ENCODE measurements around the gene IP6K1.
A peak's percentile ranks its signal among the peaks of the same experiment; 100 is the strongest.
"Not testable (repeated sequence)": the region's sequence is repeated elsewhere in the genome, so short reads cannot be mapped to it uniquely, and the experiment has no call there.

The IP6K1 gene

DNA sequence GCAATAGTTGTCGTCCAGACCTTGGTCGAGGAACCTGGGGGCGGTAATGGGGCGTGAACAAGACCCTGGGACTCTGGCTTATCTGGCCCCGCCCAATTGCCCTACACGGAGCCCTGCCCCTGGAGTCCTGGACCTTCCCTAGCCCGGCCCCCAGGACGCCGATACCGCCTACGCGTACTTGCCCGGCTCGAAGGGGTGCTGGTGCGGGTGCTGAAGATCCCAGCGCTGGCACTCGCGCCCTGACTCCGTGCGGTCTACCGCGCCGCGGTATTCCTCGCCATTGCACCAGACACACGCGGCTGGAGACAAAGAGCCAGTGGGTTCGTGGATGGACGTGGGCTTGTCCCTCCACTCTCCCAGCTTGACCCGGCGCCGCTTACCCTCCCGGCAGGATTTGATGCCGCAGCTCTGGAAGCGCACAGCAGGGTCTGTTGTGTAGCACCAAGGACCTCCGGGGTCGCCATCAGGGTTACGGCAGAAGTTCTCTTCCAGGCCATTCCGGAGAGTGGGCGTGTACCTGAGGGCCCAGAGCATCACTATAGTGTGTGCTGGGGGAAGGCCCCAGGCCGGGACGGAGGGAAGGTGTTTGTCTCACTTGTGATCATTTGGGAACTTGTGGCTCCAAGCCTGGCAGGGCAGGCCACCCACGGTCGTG, 99.4 kb downstream of the IP6K1 start:
- DNase-seq = peak; percentile 78

- DNase-seq = peak; percentile 51
These were observed 100.0 kb downstream of the IP6K1 start for GRCh38 chr3:49686346-49686745.

DNA sequence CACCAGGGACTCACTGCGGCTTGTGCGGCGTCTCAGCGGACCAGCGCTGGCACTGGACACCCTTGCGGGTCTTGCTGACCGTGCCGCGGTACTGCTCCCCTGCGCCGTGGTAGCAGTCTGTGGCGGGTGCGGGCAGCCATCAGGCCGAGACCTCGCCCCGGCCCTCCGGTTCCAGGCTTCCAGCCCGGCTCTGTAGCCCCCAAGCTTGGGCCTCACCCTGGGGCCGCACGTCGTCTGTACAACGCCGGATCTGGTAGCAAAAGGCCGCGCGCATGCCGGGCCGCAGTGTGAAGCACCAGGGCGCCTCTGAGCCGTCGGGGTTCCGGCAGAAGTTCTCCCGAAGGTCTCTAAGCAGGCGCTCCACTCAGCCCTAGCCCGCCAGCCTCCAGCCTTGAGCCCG, 100.5 kb downstream of the IP6K1 start:
- DNase-seq = not testable (repeated sequence)

- not testable (repeated sequence) for DNase-seq
These were observed 101.2 kb downstream of the IP6K1 start for GRCh38 chr3:49685103-49685502.

DNA sequence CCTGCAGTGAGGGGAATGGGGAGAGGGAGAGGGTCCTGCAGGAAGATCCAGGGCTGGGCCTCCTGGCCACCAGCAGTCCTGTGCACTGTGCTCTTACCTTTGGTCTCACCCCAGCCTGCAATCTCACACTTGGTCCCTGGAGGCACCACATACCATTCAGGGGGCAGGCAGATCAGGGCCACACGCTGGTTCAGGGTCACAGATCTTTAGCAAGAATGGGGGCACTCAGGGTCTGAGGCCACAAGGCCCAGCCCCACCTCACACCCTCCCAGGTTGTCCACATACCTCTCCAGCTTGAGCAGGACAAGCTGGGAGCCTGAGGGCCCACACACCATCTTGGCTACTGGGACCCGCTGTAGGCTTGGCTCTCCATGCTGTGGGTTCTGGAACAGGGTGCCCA, 101.9 kb downstream of the IP6K1 start:
- not testable (repeated sequence) for DNase-seq

DNA sequence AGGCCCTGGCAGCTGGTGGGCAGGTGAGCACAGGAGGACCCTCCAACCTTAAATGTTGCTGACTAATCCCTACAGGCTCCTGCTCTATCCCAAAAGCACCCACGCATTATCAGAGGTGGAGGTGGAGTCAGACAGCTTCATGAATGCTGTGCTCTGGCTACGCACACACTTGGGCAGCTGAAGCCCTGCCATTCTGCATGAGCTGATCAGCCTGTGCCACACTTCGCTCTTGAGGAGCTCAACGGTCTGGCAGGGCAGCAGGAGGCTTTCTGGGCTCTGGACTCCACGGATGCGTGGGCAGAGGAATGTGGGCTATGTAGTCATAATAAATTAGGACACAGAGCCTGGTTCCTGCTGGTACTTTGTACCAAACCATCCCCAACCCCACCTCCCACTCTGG, 103.2 kb downstream of the IP6K1 start:
- DNase-seq = no peak

GRCh38 chr3:49681543-49681942, 104.8 kb downstream of the IP6K1 start:
- DNase-seq = no peak

GRCh38 chr3:49681232-49681522, 105.2 kb downstream of the IP6K1 start:
- DNase-seq = no peak

DNA sequence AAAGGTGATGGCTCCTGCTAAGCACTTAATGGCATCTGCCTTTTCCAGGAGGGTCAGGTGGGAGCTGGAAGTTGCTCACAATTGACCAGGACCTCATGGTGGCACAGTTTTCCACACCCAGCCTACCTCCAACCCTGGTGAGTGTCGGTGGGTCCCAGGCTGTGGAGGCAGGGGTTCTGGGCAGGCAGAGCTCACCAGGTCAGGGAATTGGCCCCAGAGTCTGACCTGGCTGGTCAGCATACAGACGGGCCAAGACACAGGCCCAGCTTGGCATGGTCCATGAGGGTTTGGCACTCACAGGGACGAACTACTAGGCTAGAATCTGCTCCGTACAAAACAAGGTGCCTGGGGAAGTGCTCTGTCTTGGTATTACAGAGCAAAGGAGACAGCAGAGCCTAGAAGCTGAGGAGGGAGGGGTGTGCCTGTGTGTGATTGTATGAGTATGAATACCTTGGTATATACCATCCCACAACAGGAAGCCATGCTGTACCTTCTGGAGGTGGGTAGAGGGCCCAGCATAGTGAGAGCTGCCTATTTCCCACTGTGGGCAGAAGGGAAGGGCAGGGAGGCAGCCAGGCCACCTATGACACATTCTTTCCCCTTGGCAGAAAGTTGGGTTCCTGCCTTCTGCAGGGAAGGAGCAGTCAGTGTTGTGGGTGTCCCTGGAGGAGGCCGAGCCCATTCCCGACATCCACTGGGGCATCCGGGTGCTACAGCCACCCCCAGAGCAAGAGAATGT, 105.7 kb downstream of the IP6K1 start:
- DNase-seq = no peak

DNA sequence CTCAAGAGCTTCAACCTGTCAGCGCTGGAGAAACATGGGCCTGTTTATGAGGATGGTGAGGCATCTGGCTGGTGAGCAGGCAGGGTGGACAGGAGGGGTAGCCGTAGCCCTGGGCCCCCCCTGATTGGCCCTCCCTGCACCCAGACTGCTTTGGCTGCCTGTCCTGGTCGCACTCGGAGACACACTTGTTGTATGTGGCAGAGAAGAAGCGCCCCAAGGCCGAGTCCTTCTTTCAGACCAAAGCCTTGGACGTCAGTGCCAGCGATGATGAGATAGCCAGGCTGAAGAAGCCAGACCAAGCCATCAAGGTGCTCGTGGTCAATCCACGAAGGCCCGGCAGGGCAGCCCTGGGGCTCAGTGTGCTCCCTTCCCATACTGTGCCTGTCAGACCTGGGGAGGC, 110.4 kb downstream of the IP6K1 start:
- no peak for DNase-seq

DNA sequence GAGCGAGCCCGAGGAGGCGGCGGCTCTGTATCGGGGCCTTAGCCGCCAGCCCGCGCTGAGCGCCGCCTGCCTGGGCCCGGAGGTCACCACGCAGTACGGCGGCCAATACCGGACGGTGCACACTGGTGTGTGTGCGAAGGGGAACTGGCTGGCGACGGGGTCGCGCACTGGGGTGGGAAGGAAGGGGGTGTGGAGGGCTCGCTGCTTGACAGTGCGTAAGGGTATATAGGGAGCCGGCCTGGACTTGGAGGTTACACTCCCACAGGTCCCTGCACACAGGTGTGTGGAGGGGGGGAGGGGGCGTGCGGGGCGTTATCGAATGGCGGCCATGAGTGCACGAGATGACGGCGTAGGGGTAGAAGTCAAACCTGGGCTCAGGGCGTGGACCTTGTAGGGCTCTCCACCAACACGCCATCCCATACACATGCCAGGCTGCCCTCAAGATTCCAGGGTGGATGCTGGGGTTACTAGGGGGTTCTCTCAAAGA, 111.8 kb downstream of the IP6K1 start:
- no peak for DNase-seq

Data from eye (tissue), 1 donor.